ENCODE measurements around the gene ADAMTSL3. TPM values are rescaled to one million over a fixed set of nuclear protein-coding genes. Genes with fewer than 3 reads are reported as not detected.

Gene ADAMTSL3
- total RNA-seq, 1 experiment from 2014 or later = 0.05 TPM

DNA sequence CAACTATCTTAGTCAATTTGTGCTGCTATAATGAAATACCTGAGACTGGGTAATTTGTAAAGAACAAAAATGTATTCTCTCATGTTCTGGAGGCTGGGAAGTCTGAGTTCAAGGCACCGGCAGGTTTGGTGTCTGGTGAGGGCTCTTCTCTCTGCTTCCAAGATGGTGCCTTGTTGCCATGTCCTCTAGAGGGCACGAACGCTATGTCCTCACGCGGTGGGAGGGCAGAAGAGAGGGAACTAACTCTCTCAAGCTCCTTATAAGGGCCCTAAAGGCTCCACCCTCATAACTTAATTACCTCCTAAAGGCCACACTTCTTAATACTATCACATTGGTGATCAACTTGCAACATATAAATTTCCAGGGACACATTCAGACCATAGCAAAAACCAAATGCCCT is 108.4 kb downstream of the ADAMTSL3 start:
- peak; percentile 34; the same call in 1 of the 2 replicates for ATAC-seq
- no TSS peak for BruUV-seq (replicated peaks)
- CTCF ChIA-PET = no interaction called here

DNA sequence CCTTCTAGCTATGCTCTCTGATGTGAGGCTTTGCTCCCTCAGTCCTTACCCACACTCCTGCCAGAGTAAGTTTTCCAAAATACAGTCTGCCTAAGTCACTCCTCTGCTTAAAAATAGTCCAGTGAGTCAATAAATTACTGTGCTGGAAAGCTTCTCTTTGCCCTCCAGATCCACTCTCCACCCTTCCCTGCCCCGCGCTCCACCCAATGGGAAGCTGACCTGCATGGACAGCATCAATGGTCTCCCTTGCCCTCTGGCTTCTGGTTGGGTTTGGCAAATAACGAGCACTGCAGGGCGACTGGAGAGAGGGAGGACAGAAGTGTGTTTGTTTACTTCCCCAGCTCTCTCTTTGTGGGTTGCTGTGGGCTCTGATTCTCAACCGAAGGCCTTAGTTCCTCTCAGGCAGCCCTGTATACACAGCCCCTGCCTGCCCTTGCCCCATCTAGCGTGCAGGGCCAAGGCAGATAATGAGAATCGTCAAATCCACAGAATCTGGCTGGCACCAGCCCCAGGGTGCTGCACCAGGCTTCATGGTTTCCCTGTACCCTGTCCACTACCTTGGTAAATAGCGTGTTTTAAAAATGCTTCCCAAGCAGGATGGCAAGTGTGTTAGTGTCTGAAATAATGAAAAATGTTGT is 110.4 kb downstream of the ADAMTSL3 start:
- H3K9me3 ChIP-seq (ENCODE audit: control insufficient read depth in 1 of 2, insufficient read depth in 1 of 2, low read depth in 1 of 2, low read length in 2 of 2) = no peaks in the 10 kb centered on the region
- no peaks in the 10 kb centered on the region for H3K79me2 ChIP-seq (ENCODE audit: insufficient read depth, low read length)
- no peaks in the 10 kb centered on the region for H3K9me2 ChIP-seq (ENCODE audit: insufficient read depth)
- CTCF ChIA-PET = no interaction called here
- H3K9ac ChIP-seq (ENCODE audit: low read length) = no peak overlapping the region
- no peaks in the 10 kb centered on the region for H4K20me1 ChIP-seq (ENCODE audit: insufficient read depth)
- DNase-seq (ENCODE audit: low read depth, low spot score) (no peak), ATAC-seq (no peak)
- TF ChIP-seq YY1 (IDR thresholded peaks at IDR 0.05; ENCODE audit: extremely low read depth, insufficient replicate concordance, low read depth, low read length) (no peak), SRF (IDR thresholded peaks at IDR 0.05; ENCODE audit: low read depth) (no peak), ELF1 (IDR thresholded peaks at IDR 0.05; ENCODE audit: borderline replicate concordance, low read depth) (no peak), ZFX (IDR thresholded peaks at IDR 0.05) (no peak), CBX3 (IDR thresholded peaks at IDR 0.05; ENCODE audit: low read depth) (no peak), EZH2phosphoT487 (IDR thresholded peaks at IDR 0.05; ENCODE audit: borderline replicate concordance) (no peak), RAD21 (IDR thresholded peaks at IDR 0.05; ENCODE audit: low read depth) (no peak), EZH2 (IDR thresholded peaks at IDR 0.05) (no peak)
- TF ChIP-seq, protein P1, sequence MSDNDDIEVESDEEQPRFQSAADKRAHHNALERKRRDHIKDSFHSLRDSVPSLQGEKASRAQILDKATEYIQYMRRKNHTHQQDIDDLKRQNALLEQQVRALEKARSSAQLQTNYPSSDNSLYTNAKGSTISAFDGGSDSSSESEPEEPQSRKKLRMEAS (IDR thresholded peaks at IDR 0.05) = no peak
- TF ChIP-seq, protein P2, sequence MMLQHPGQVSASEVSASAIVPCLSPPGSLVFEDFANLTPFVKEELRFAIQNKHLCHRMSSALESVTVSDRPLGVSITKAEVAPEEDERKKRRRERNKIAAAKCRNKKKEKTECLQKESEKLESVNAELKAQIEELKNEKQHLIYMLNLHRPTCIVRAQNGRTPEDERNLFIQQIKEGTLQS (IDR thresholded peaks at IDR 0.05) = no peak
- TF ChIP-seq, protein P3, sequence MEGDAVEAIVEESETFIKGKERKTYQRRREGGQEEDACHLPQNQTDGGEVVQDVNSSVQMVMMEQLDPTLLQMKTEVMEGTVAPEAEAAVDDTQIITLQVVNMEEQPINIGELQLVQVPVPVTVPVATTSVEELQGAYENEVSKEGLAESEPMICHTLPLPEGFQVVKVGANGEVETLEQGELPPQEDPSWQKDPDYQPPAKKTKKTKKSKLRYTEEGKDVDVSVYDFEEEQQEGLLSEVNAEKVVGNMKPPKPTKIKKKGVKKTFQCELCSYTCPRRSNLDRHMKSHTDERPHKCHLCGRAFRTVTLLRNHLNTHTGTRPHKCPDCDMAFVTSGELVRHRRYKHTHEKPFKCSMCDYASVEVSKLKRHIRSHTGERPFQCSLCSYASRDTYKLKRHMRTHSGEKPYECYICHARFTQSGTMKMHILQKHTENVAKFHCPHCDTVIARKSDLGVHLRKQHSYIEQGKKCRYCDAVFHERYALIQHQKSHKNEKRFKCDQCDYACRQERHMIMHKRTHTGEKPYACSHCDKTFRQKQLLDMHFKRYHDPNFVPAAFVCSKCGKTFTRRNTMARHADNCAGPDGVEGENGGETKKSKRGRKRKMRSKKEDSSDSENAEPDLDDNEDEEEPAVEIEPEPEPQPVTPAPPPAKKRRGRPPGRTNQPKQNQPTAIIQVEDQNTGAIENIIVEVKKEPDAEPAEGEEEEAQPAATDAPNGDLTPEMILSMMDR (IDR thresholded peaks at IDR 0.05 in 2 of 3, conservative IDR thresholded peaks at IDR 0.05 in 1 of 3; ENCODE audit: borderline replicate concordance in 1 of 3, insufficient read depth in 1 of 3, low read depth in 2 of 3, low read length in 2 of 3) = no peak
- no peak overlapping the region for H2AFZ ChIP-seq (ENCODE audit: low read depth, low read length, poor library complexity, severe bottlenecking)
- RAD21 ChIA-PET (ENCODE audit: low non-redundant PET in 1 of 2, low total read pairs in 2 of 2, uncharacterized antibody in 2 of 2, unreplicated experiment in 2 of 2) = no interaction called here
- POLR2A ChIA-PET = no interaction called here
- intact Hi-C loops (cut with micrococcal nuclease) = no loop called here
- H3K36me3 ChIP-seq (ENCODE audit: control insufficient read depth in 1 of 2, insufficient read depth in 2 of 2, low read length in 2 of 2) = no peaks in the 10 kb centered on the region
- no peaks in the 10 kb centered on the region; the same call in 1 of the 2 replicates for H3K27me3 ChIP-seq (ENCODE audit: insufficient read depth, low read length)
- no peaks in the 10 kb centered on the region for H3K4me1 ChIP-seq (ENCODE audit: control insufficient read depth in 1 of 2, insufficient read depth in 2 of 2, low read length in 2 of 2)
- no TSS peak for BruUV-seq (replicated peaks)
- no peak overlapping the region for H3K4me3 ChIP-seq (replicated peaks in 1 of 2; ENCODE audit: low read depth in 1 of 2, low read length in 2 of 2)
- H3K27ac ChIP-seq (ENCODE audit: low read depth, low read length) = no peak overlapping the region
- H3K4me2 ChIP-seq (ENCODE audit: low read length) = no peak overlapping the region

More for the DNA sequence above, 108.4 kb downstream of the ADAMTSL3 start:
- Histone ChIP-seq H3K4me3 (replicated peaks in 1 of 2; ENCODE audit: low read depth in 1 of 2, low read length in 2 of 2) (no peak overlapping the region), H2AFZ (ENCODE audit: low read depth, low read length, poor library complexity, severe bottlenecking) (no peak overlapping the region), H3K9me3 (ENCODE audit: control insufficient read depth in 1 of 2, insufficient read depth in 1 of 2, low read depth in 1 of 2, low read length in 2 of 2) (no peaks in the 10 kb centered on the region), H3K27ac (ENCODE audit: low read depth, low read length) (no peak overlapping the region), H3K27me3 (ENCODE audit: insufficient read depth, low read length) (no peaks in the 10 kb centered on the region; the same call in 1 of the 2 replicates), H4K20me1 (ENCODE audit: insufficient read depth) (no peaks in the 10 kb centered on the region), H3K9me2 (ENCODE audit: insufficient read depth) (no peaks in the 10 kb centered on the region), H3K4me2 (ENCODE audit: low read length) (no peak overlapping the region), H3K4me1 (ENCODE audit: control insufficient read depth in 1 of 2, insufficient read depth in 2 of 2, low read length in 2 of 2) (no peaks in the 10 kb centered on the region), H3K36me3 (ENCODE audit: control insufficient read depth in 1 of 2, insufficient read depth in 2 of 2, low read length in 2 of 2) (no peaks in the 10 kb centered on the region), H3K9ac (ENCODE audit: low read length) (no peak overlapping the region), H3K79me2 (ENCODE audit: insufficient read depth, low read length) (no peaks in the 10 kb centered on the region)
- intact Hi-C loops (cut with micrococcal nuclease) = no loop called here
- ChIA-PET RAD21 (ENCODE audit: low non-redundant PET in 1 of 2, low total read pairs in 2 of 2, uncharacterized antibody in 2 of 2, unreplicated experiment in 2 of 2) (no interaction called here), POLR2A (no interaction called here)
- TF ChIP-seq CBX3 (IDR thresholded peaks at IDR 0.05; ENCODE audit: low read depth) (no peak), ELF1 (IDR thresholded peaks at IDR 0.05; ENCODE audit: borderline replicate concordance, low read depth) (no peak), ZNF274 (IDR thresholded peaks at IDR 0.05; ENCODE audit: low read depth, low read length) (no peak), POLR2AphosphoS5 (IDR thresholded peaks at IDR 0.05; ENCODE audit: low read depth, low read length) (no peak), FOSL1 (IDR thresholded peaks at IDR 0.05; ENCODE audit: low read depth) (no peak), CEBPB (IDR thresholded peaks at IDR 0.05; ENCODE audit: low read depth) (no peak), EGR1 (IDR thresholded peaks at IDR 0.05; ENCODE audit: low read depth) (no peak)
- TF ChIP-seq, protein P2 (IDR thresholded peaks at IDR 0.05) = no peak
- DNase-seq (ENCODE audit: low read depth, low spot score) = no peak

Data from HCT116 (cell line).